ENCODE measurements around the gene LRRC61. TPM values are rescaled to one million over a fixed set of nuclear protein-coding genes. Genes with fewer than 3 reads are reported as not detected.

The LRRC61 gene
- polyA plus RNA-seq, 1 experiment: 0.17 TPM

GRCh38 chr7:150345012-150345411 lies 21.9 kb downstream of the LRRC61 start:
- TF ChIP-seq CTCF (IDR thresholded peaks at IDR 0.05; ENCODE audit: low read depth, low read length): no peak
- POLR2A ChIA-PET: no interaction called here
- Histone ChIP-seq H3K9me3 (ENCODE audit: control insufficient read depth, insufficient read depth, low read length) (peaks cover 15% of the 10 kb centered on the region), H3K27me3 (ENCODE audit: control insufficient read depth, insufficient read depth, low read length) (peaks cover 39% of the 10 kb centered on the region), H3K4me3 (ENCODE audit: low read depth, low read length) (no peak overlapping the region), H3K27ac (ENCODE audit: low read depth, low read length) (no peak overlapping the region)
- CTCF ChIA-PET: no interaction called here
- no peak for DNase-seq (ENCODE audit: low read depth, low spot score)

- Histone ChIP-seq H3K4me3 (ENCODE audit: low read depth, low read length) (no peak overlapping the region), H3K27ac (ENCODE audit: low read depth, low read length) (no peak overlapping the region), H3K27me3 (ENCODE audit: control insufficient read depth, insufficient read depth, low read length) (peaks cover 23% of the 10 kb centered on the region), H3K9me3 (ENCODE audit: control insufficient read depth, insufficient read depth, low read length) (peaks cover 15% of the 10 kb centered on the region)
- CTCF ChIA-PET: interaction anchor here (2.5 kb wide), 1 partner anchor 9 kb away, joined by 17 read pairs; no protein-coding TSS in a partner anchor
- TF ChIP-seq CTCF (IDR thresholded peaks at IDR 0.05; ENCODE audit: low read depth, low read length): no peak
- POLR2A ChIA-PET: no interaction called here
- no peak for DNase-seq (ENCODE audit: low read depth, low spot score)
Observed at GRCh38 chr7:150346922-150347321, 23.8 kb downstream of the LRRC61 start.

GRCh38 chr7:150351587-150352194 lies 28.5 kb downstream of the LRRC61 start:
- Histone ChIP-seq H3K4me3 (ENCODE audit: low read depth, low read length) (no peak overlapping the region), H3K27ac (ENCODE audit: low read depth, low read length) (no peak overlapping the region), H3K27me3 (ENCODE audit: control insufficient read depth, insufficient read depth, low read length) (no peaks in the 10 kb centered on the region), H3K9me3 (ENCODE audit: control insufficient read depth, insufficient read depth, low read length) (peaks cover 5% of the 10 kb centered on the region)
- no peak for DNase-seq (ENCODE audit: low read depth, low spot score)
- CTCF ChIA-PET: no interaction called here
- no peak for TF ChIP-seq CTCF (IDR thresholded peaks at IDR 0.05; ENCODE audit: low read depth, low read length)
- POLR2A ChIA-PET: no interaction called here

GRCh38 chr7:150355666-150356059 lies 32.5 kb downstream of the LRRC61 start:
- H3K9me3 ChIP-seq (ENCODE audit: control insufficient read depth, insufficient read depth, low read length): no peaks in the 10 kb centered on the region; the same call in 1 of the 2 replicates
- CTCF ChIA-PET: interaction anchor here (0.6 to 3.0 kb wide), 23 partner anchors 9 to 1108 kb away, joined by 3 to 17 read pairs (median 5); a partner anchor contains a TSS
- POLR2A ChIA-PET: interaction anchor here (0.7 kb wide), 1 partner anchor 20 kb away, joined by 3 read pairs; no protein-coding TSS in a partner anchor

More at GRCh38 chr7:150355666-150356059, 32.5 kb downstream of the LRRC61 start:
- no peak overlapping the region for H3K4me3 ChIP-seq (ENCODE audit: low read depth, low read length)
- no peak for DNase-seq (ENCODE audit: low read depth, low spot score)
- no peak for TF ChIP-seq CTCF (IDR thresholded peaks at IDR 0.05; ENCODE audit: low read depth, low read length)
- no peaks in the 10 kb centered on the region for H3K27me3 ChIP-seq (ENCODE audit: control insufficient read depth, insufficient read depth, low read length)
- no peak overlapping the region for H3K27ac ChIP-seq (ENCODE audit: low read depth, low read length)
